Stimulated activated CD4-positive, alpha-beta T cell treated with anti-CD3 and anti-CD28 coated beads, Interleukin-4, amount 100 ng/mL, for 1 hour (primary cell): ENCODE results near the gene CEBPZOS.
A peak's percentile ranks its signal among the peaks of the same experiment; 100 is the strongest.

Source experiments
- DNase-seq: peaks from one replicate; pipeline ENCODE4 v3.0.0-alpha.2; 2020

CEBPZOS gene

DNA sequence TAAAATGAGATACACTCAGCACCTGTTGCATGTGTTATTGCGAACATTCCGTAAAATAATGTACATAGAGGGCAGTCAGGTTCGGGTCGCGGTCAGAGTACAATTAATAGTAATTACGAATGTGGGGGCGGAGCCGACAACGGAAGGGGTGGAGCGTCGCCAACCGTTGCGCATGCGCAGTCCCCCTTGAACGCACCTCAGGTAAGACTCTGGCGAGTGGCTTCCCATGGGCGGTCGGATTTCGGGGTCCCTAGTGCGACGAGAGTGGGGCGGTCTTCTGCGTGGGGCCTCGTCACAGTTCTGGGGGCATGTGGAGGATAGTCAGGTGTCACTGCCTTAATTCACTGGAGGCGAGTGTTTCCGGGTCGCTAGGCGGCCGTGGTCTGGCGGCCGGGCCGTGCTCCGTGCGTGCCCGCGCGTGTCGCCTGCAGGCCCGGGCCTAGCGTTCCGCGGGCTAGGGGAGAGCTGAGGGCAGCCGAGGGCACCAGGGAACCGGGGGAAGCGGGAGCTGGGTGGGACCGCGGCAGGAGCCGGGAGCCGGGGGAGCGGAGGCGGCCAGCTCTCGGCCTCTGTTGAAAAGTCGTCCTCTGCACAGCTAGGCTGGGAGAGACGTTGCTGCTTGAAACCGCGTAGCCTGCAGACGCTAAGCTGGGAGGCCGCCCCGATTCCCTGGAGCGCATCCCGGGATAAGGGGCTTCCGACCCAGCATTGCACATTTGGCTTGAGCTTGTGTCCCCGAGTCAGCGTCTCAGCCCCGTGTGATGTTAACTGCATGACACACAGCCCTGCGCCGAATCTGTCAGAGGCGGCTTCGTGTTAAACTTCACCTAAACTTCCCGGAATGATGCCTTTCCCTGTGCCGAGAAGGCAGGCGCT lies at the start of gene CEBPZOS:
CEBPZOS (plus strand) TSS at position 177 of the 876 bp plus-strand sequence. CDS start 3,209 bp downstream, outside the sequence.
- peak; percentile 89 for DNase-seq

DNA sequence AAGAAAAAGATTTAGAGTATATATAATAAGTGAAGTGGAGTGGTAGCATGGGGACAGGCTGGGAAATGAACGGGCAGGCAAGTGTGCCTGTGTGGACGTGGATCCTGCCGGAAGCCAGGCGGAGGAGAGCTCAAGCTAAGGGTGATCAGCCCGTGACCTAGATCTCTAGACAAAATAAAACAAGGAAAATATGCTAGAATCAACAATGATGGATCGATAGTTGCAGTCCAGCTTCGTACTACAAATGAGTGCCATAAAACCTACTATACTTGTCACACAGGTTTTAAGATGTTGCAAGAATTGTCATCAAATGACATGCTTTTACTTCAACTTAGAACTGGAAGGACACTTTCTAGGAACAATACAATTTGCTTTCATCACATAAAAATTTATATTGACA lies 48.0 kb upstream of the CEBPZOS start:
- DNase-seq = no peak

DNA sequence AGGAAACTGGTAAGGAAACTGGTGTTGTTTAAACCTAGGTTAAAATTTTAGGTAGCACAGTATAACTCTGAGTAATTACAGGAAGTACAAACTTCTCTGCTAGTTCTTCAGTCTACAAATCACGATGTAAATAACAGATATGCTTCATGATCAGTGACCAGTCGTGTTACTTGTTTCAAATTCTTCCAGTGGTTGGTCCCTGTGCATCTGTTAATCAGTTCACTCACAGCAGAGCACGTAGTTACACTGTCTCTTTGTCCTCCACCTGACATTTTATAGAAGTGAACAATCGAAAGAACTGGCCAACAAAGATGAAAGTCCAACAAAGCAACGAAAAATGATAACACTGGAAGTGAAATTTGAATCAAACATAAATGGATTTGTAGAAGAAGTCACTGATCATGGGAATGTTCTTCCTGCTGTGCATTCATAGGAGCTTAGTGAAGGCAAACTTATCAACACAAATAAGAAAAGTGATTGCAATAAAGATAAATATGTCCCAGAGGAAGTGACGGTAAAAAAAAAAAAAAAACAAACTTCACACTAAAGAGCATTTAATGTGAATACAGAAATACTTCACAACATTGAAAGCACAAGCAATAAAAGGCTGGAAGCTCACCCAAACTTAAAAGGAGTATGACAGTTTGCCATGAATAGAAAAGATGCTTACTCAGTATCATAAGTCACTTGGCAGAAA lies 46.5 kb upstream of the CEBPZOS start:
- DNase-seq = no peak

DNA sequence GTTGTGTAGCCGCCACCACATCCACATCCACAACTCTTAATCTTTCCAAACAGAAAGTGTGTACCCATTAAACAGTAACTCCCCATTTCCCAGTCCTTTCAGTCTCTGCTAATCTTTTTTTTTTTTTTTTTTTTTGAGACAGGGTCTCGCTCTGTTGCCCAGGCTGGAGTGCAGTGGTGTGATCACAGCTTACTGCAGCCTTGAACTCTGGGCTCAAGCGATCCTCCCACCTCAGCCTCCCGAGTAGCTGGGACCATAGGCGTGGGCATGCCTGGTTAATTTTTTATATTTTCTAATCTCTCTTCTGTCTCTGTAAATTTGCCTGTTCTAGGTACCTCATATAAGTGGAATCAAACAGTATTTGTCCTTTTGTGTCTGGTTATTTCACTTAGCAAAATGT lies 43.1 kb upstream of the CEBPZOS start:
- DNase-seq = no peak

DNA sequence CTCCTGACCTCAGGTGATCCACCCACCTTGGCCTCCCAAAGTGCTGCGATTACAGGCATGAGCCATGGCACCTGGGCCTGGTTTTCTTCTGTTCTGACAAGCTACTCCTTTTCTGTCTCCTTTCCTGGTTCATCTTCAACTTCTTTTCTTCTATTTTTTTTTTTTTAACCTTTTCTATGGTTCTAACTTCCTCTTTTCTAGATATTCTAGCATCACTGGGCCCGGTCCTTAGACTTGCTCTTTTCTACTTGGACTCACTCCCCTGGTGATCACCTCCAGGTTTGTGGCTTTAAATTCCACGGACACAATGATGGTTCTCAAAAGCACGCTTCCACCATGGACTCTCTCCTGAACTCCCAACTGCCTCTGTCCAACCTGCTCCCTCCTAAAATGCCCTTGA lies 41.5 kb upstream of the CEBPZOS start:
- no peak for DNase-seq

DNA sequence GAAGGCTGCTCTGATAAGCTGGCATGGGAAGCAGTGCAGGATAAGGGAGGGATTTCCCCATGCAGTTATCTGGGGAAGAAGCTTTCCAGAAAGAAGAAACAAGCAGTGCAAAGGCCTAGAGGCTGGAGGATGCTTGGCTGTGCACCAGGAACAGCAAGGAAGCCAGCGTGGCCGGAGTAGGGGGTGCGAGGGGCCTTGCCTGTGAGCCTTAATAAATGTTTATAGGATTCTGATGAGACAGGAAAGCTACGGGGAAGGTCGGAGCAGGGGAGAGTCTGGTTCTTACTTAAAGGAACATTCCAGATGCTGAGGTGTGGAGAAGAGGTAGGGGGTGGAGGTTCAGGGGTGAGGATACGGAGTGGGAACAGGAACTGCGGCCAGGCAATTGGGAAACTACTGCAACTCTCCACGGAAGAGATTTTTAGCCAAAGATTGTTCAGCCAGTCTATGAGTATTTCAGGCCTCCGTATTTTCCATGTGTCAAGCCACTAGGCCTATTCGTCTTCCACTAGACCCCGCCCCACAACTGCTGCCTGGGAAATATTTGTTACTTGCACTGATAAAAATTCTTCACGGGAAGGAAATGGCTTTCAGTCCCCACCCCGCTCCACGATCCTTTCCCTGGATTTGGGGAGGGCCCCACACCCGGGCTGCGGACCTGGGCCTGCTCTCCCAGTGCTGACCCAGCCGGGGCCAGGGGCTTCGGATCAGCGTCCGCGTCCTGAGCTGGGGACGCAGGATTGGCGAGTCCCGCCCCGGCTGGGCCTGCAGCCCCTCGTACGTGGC lies 40.0 kb upstream of the CEBPZOS start:
- peak; percentile 23 for DNase-seq

DNA sequence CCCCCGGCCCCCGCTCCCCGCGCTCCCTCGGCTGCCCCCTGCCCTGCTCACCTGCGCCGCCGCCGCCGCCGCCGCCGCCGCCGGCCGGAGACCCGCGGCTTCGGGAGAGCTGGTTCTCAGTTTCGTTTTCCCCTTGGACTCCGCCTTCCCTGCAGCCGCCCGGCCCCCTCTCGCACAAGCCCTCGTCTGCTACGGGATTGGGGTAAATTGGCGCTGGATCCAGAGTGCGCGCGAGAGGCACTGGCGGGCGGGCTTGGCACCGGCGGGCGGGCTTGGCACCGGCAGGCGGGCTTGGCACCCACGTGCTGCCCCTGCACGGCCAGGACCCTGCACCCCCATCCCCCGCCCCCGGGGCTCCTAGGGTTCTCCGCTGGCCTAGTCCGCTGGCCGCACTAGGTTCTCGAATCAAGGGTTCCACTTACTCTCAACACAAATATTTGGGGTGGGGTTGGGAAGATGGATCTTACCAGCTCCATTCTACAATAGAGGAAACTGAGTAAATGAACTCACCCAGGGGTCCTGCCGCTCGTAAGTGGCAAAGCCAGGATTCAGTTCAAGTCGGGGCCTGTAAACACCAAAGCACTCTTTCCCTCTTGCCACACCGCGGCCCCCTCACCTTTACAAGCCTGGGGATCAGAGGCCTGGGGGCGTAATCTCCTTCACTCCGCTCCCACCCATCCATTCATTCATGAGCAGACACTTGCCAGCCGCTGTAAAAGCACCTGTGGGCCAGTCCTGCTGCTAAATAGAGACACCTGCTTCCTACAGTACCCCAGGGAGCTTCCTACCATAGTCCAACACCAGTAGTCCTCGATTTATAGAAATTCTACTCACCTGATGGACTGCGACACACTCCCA lies 39.2 kb upstream of the CEBPZOS start, which contains the start of gene EIF2AK2:
EIF2AK2 (minus strand) TSS at position 124 of the 858 bp plus-strand sequence. CDS start 9,174 bp downstream, outside the sequence.
- peak; percentile 70 for DNase-seq

DNA sequence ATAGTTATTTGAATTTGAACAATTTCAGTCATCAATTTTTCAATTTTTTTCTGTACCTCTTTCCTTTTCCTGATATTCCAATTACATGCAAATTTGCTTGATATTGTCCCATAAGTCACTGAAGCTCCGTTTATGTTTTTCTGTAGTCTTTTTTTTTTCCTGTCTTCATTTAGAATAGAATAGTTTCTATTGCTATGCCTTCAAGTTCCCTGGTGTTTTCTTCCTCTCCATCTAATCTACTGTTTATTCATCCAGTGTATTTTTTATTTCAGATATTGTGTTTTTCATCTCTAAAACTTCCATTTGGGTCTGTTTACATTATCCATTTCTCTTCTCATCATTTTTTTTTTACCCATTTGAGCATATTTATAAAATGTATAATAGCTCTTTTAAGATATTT lies 31.5 kb upstream of the CEBPZOS start:
- no peak for DNase-seq

DNA sequence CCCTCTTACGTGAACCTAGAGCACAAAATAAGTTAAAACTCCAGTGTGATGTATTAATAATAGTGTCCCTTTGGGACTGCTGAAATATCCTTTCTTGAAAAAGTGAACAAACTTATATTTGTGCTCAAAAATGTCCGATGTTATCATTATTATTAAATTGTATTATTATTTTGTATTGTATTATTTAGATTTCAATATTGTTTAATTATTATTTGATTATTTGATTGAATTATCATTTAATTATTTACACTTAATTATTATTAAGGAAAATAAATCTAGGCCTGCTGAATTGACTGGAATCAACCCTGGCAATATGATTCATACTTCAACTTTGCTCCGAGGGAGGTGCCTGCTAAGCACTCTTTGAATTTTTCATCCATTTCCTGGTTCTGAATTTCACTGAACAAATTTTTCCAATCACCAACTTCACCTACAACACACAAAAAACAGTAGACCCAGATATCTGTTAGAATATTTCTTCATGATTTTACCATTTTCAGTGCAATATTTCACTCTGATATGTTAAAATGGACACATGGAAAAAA lies 28.6 kb upstream of the CEBPZOS start:
- DNase-seq = no peak

DNA sequence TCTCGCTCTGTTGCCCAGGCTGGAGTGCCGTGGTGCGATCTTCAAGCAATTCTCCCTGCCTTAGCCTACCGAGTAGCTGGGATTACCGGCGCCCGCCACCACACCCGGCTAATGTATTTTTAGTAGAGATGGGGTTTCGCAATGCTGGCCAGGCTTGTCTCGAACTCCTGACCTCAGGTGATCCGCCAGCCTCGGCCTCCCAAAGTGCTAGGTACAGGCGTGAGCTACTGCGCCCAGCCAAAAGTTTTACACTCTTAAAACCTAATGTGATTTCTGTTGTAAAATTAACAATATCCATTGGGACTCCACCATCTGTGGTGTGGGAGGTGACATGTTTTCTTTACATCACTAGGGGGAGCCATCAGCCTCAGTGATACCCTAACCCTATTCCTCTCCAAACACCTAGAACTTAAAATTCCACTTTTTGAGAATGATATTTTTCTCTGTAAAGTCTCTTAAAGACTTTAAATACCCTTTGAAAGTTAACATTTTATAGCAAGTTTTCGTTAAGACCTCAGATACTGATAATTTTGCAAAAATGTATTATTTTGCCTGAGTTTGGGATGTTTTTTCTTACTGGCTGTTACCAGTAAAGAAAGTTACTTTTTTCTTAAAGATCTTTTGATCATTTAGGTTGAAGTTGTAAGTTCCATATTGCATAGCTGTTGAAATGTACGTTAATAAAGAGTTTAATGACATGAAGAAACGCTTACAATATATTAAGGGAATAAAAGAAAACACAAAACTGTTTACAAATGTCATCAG lies 27.9 kb upstream of the CEBPZOS start:
- no peak for DNase-seq

DNA sequence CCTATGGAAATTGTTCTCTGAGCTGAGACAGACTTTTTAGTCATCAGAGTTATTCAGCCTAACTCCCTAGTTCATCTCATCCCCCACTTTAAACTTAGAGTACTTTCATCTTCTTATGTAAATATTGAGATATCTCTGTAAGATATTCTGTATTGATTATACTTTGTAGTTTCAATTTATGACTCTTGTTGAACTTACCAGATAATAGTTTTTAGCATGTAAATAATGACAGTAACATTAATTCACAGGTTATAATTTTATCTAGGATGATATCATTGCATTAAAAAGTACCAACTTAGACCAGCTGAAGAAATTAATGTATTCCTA lies 24.7 kb upstream of the CEBPZOS start:
- DNase-seq = no peak

DNA sequence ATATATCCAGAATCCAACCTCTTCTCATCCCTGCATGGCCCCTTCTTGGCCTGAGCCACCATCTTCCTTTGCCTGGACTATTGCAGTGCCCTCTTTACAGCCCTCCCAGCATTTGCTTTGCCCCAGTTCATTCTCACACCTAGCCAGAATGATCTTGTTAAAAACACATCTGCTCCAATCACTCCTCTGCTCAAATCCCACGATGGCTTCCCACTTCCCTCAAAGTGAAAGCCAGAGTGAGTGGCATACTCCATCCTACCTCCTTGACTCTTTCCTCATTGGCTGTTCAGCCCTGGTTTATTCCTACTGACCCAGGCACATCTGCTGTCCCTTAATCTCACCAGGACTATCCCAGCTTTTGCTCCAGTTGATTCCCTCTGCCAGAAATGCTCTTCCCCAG lies 22.6 kb upstream of the CEBPZOS start:
- DNase-seq = no peak

DNA sequence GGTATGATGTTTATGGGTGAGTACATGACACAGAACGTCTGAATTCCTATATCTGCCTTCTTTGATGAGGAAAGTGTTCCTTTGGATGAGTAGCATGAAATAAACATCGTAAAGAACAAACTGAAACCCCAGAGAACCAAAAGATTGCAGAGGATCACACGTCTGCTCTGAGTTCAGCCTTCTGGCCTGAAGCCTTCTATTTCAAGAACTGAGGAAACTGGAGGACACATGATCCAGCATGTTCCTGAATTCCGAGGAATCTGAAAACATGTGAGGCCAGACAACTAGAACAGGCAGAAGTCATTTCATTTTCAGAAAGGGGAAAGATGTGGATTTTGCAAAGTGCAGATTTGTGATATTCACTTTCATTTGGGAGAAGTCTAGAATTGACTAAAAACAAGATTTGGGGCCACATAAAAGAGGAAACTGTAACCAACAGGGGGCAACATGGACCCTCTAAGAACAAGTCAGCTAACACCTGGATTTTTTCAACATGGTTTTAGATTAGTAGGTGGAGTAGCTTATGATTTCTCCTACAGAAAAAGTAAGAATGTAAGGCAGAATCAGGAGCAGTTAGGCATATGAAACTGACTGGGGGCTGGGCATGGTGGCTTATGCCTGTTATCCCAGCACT lies 16.2 kb upstream of the CEBPZOS start:
- DNase-seq = no peak

DNA sequence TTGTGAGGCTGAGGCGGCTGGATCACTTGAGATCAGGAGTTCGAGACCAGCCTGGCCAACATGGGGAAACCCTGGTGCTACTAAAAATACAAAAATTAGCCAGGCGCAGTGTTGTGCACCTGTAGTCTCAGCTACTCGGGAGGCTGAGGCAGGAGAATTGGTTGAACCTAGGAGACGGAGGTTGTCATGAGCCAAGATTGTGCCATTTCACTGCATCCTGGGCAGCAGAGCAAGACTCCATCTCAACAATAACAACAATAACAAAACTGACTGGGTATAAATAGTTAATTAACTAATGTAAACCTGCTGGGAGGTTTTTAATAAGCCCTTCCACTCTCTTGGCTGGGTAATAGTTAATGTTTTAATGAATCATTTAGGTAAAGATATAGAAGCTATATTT lies 15.7 kb upstream of the CEBPZOS start:
- no peak for DNase-seq

DNA sequence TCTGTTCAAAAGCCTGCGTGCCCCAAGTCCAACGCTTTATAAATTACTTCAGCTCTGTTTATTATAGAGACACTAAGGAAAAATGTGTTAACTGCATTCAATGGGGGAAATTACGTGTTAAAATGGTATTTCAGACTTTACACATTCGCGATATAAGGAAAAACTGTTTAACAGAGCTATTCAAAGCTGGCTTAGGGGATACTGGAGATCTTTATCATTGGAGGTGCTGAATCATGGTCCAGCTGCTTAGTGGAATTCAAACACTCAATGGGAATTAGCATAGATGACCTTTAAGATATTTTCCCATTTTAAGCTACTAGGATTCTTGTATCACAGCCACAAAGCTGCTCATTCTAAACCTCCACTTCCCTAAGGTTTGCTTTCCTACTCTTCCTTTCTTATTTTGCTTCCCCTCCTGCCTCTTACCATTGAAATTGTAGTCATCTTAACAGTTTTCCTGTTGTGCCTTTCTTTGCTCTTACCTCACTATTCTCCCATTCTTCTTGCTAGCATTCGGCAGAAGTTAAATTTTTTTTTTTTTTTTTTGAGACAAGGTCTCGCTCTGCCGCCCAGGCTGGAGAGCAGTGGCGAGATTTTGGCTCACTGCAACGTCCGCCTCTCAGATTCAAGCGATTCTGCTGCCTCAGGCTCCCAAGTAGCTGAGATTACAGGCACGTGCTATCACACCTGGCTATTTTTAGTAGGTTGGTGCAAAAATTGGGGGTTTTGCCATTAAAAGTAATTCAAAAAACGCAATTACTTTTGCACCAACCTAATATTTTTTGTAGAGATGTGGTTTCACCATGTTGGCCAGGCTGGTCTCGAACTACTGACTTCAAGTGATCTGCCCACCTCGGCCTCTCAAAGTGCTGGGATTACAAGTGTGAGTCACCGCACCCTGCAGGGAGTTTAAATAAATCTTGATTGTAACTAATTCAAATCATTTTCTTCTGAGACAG lies 14.3 kb upstream of the CEBPZOS start:
- DNase-seq = no peak

DNA sequence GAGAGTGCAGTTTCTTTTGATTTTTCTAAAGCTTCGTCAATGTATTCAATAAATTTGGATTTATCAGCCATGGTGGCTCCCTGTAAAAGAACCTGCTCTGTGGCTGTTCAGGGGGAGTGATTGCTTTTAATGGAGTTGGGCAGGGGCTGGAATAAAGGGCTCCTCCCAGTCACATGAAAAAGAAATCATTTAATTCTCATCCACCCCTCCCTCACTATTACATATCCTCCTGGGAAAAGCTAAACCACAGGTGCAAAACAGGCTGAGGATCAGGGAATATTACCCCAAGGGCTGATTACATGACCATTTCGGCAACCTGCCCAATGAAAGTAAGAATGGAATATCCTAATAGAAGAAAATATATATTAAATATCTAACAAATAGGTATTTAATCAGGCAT lies 7.7 kb upstream of the CEBPZOS start, which contains the start of gene SULT6B1:
SULT6B1 (minus strand) TSS at position 101 of the 400 bp plus-strand sequence; CDS start at position 71, 30 bp downstream.
- DNase-seq = no peak

DNA sequence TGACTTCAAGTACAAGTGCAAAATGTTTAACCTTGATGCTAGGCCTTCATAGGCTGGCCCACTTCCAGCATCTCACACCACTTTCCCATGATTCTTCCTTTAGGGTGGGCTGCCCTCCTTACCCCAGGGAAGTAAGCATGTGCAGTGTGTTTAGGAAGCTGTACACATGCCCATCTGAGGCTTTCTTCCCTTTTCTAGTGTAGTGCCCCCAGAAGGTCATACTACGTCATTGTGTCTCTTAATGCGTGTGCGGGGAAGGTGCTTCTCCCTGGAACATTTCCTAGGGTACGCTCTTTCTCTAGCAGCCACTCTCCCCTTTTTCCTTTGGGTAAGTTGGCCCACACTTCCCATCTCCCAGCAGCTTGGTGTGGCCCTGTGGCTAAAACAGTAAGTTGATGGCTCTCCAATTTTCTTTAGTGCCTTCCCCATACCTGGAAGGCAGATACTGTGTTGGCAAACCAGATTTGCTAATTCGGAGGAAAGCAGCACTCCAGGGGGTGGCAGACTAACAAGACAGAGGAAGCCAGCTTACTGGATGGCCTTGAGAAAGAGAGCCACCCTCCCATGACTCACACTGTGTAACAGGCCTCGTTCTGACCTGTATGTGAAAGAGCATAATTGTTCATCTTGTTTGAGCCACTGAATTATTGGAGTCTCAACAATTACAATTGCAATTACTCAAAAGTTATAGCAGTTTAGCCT lies 6.7 kb upstream of the CEBPZOS start:
- DNase-seq = no peak

DNA sequence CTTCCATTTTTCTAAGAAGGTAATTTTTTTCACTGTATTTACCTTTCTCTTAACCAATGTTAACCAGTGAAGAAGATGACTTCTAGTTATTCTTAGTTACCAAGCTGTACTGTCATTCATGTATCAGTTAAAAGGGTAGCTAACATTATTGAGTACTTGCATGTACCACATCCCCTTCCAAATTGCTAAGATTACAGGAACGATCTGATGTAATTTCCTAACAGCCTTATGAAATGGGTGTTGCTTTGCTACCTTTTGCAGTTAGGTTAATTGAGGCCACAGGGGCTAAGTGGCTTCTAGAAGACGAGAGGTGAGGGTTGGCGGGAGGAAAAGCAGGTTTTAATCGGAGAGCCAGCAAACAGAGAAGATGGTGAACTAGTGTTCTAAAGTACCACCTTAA lies 6.0 kb upstream of the CEBPZOS start:
- no peak for DNase-seq

DNA sequence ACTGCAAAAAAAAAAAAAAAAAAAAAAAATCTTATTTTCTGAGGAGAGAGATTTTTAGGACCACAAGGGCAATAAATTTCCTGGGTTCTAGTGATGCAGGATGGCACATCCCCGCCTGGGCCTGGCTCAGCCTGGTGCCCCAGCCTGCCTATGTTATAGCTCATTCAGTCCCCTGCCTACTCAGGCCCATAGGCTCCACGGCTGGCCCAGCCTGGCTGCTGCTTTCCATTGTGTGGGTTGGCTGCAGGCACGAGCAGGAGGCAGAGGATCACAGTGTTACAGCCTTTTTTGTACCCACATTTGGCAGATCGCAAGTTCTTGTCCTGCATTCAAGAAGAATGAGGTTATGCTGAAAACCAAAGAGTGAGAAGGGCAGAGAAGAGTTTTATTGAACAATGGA lies 5.0 kb upstream of the CEBPZOS start:
- DNase-seq = no peak
